Activated naive CD8-positive, alpha-beta T cell (primary cell): ENCODE data around the gene DNAH6.

Experiments used
- H3K27ac Mint-ChIP-seq: one replicate; pipeline ENCODE4 v1.8.0; 2021; ENCODE audit warnings: mixed read lengths
- H3K27me3 Mint-ChIP-seq: one replicate; pipeline ENCODE4 v1.8.0; 2021; ENCODE audit warnings: mixed read lengths
- H3K36me3 Mint-ChIP-seq: one replicate; pipeline ENCODE4 v1.8.0; 2021; ENCODE audit warnings: mixed read lengths
- H3K4me1 Mint-ChIP-seq: one replicate; pipeline ENCODE4 v1.8.0; 2021; ENCODE audit warnings: low read depth, mixed read lengths
- H3K4me3 Mint-ChIP-seq: one replicate; pipeline ENCODE4 v1.8.0; 2021; ENCODE audit warnings: mild to moderate bottlenecking, mixed read lengths
- H3K9me3 Mint-ChIP-seq: one replicate; pipeline ENCODE4 v1.8.0; 2021; ENCODE audit warnings: low read depth, mixed read lengths

DNAH6 gene

GRCh38 chr2:84674586-84674985 is 158.3 kb downstream of the DNAH6 start:
- no peaks in the 10 kb centered on the region for H3K9me3 Mint-ChIP-seq
- H3K27me3 Mint-ChIP-seq = no peaks in the 10 kb centered on the region
- H3K4me1 Mint-ChIP-seq = peaks cover 33% of the 10 kb centered on the region
- H3K4me3 Mint-ChIP-seq = no peak overlapping the region
- no peaks in the 10 kb centered on the region for H3K36me3 Mint-ChIP-seq
- H3K27ac Mint-ChIP-seq = no peak overlapping the region

- Mint-ChIP-seq H3K27me3 (no peaks in the 10 kb centered on the region), H3K9me3 (peaks cover under 1% of the 10 kb centered on the region), H3K4me1 (peaks cover 36% of the 10 kb centered on the region), H3K36me3 (no peaks in the 10 kb centered on the region), H3K27ac (no peak overlapping the region), H3K4me3 (no peak overlapping the region)
These were observed 160.0 kb downstream of the DNAH6 start for GRCh38 chr2:84676295-84676694.

GRCh38 chr2:84678214-84678613 is 161.9 kb downstream of the DNAH6 start:
- H3K4me1 Mint-ChIP-seq = peaks cover 42% of the 10 kb centered on the region
- peaks cover 8% of the 10 kb centered on the region for H3K9me3 Mint-ChIP-seq
- H3K27ac Mint-ChIP-seq = no peak overlapping the region
- no peaks in the 10 kb centered on the region for H3K27me3 Mint-ChIP-seq
- peaks cover 2% of the 10 kb centered on the region for H3K36me3 Mint-ChIP-seq
- H3K4me3 Mint-ChIP-seq = no peak overlapping the region

GRCh38 chr2:84686783-84687476 is 170.6 kb downstream of the DNAH6 start:
- Mint-ChIP-seq H3K27me3 (no peaks in the 10 kb centered on the region), H3K27ac (peak overlapping the region; percentile 81), H3K4me3 (peak overlapping the region; percentile 53), H3K9me3 (peaks cover 3% of the 10 kb centered on the region), H3K36me3 (peaks cover 5% of the 10 kb centered on the region), H3K4me1 (peaks cover 57% of the 10 kb centered on the region)

GRCh38 chr2:84687498-84688149 is 171.3 kb downstream of the DNAH6 start:
- Mint-ChIP-seq H3K27me3 (no peaks in the 10 kb centered on the region), H3K9me3 (no peaks in the 10 kb centered on the region), H3K36me3 (peaks cover 5% of the 10 kb centered on the region), H3K27ac (no peak overlapping the region), H3K4me3 (no peak overlapping the region), H3K4me1 (peaks cover 58% of the 10 kb centered on the region)

- H3K4me1 Mint-ChIP-seq = peaks cover 67% of the 10 kb centered on the region
- peaks cover 3% of the 10 kb centered on the region for H3K36me3 Mint-ChIP-seq
- no peaks in the 10 kb centered on the region for H3K27me3 Mint-ChIP-seq
- H3K27ac Mint-ChIP-seq = no peak overlapping the region
- H3K9me3 Mint-ChIP-seq = no peaks in the 10 kb centered on the region
- no peak overlapping the region for H3K4me3 Mint-ChIP-seq
These were observed 173.9 kb downstream of the DNAH6 start for GRCh38 chr2:84690225-84690624.

- Mint-ChIP-seq H3K27me3 (no peaks in the 10 kb centered on the region), H3K9me3 (peaks cover 7% of the 10 kb centered on the region), H3K27ac (peak overlapping the region; percentile 83), H3K4me3 (peak overlapping the region; percentile 60), H3K36me3 (peaks cover 5% of the 10 kb centered on the region), H3K4me1 (peaks cover 53% of the 10 kb centered on the region)
These were observed 177.9 kb downstream of the DNAH6 start for GRCh38 chr2:84694088-84694622.

GRCh38 chr2:84697895-84698294 is 181.6 kb downstream of the DNAH6 start:
- Mint-ChIP-seq H3K4me1 (peaks cover 30% of the 10 kb centered on the region), H3K4me3 (no peak overlapping the region), H3K36me3 (peaks cover 15% of the 10 kb centered on the region), H3K9me3 (peaks cover 30% of the 10 kb centered on the region), H3K27me3 (no peaks in the 10 kb centered on the region), H3K27ac (no peak overlapping the region)

- H3K27ac Mint-ChIP-seq = no peak overlapping the region
- no peaks in the 10 kb centered on the region for H3K27me3 Mint-ChIP-seq
- H3K9me3 Mint-ChIP-seq = peaks cover 34% of the 10 kb centered on the region
- peaks cover 20% of the 10 kb centered on the region for H3K36me3 Mint-ChIP-seq
- no peak overlapping the region for H3K4me3 Mint-ChIP-seq
- peaks cover 22% of the 10 kb centered on the region for H3K4me1 Mint-ChIP-seq
These were observed 183.7 kb downstream of the DNAH6 start for GRCh38 chr2:84700006-84700405.

- peaks cover 34% of the 10 kb centered on the region for H3K9me3 Mint-ChIP-seq
- H3K4me3 Mint-ChIP-seq = no peak overlapping the region
- H3K27ac Mint-ChIP-seq = no peak overlapping the region
- peaks cover 20% of the 10 kb centered on the region for H3K36me3 Mint-ChIP-seq
- peaks cover 25% of the 10 kb centered on the region for H3K4me1 Mint-ChIP-seq
- no peaks in the 10 kb centered on the region for H3K27me3 Mint-ChIP-seq
These were observed 185.6 kb downstream of the DNAH6 start for GRCh38 chr2:84701880-84702279.

GRCh38 chr2:84702941-84703340 is 186.6 kb downstream of the DNAH6 start:
- H3K27ac Mint-ChIP-seq = no peak overlapping the region
- H3K4me1 Mint-ChIP-seq = peaks cover 27% of the 10 kb centered on the region
- no peak overlapping the region for H3K4me3 Mint-ChIP-seq
- H3K36me3 Mint-ChIP-seq = peaks cover 17% of the 10 kb centered on the region
- H3K9me3 Mint-ChIP-seq = peaks cover 27% of the 10 kb centered on the region
- H3K27me3 Mint-ChIP-seq = no peaks in the 10 kb centered on the region

GRCh38 chr2:84703831-84704230 is 187.5 kb downstream of the DNAH6 start:
- Mint-ChIP-seq H3K9me3 (peaks cover 27% of the 10 kb centered on the region), H3K27ac (no peak overlapping the region), H3K27me3 (no peaks in the 10 kb centered on the region), H3K36me3 (peaks cover 17% of the 10 kb centered on the region), H3K4me3 (no peak overlapping the region), H3K4me1 (peaks cover 35% of the 10 kb centered on the region)

GRCh38 chr2:84704505-84705244 is 188.4 kb downstream of the DNAH6 start:
- Mint-ChIP-seq H3K9me3 (peaks cover 26% of the 10 kb centered on the region), H3K27me3 (no peaks in the 10 kb centered on the region), H3K36me3 (peaks cover 17% of the 10 kb centered on the region), H3K27ac (peak overlapping the region; percentile 19), H3K4me3 (no peak overlapping the region), H3K4me1 (peaks cover 36% of the 10 kb centered on the region)

GRCh38 chr2:84705858-84706257 is 189.6 kb downstream of the DNAH6 start:
- peaks cover 14% of the 10 kb centered on the region for H3K9me3 Mint-ChIP-seq
- H3K4me3 Mint-ChIP-seq = no peak overlapping the region
- H3K27ac Mint-ChIP-seq = peak overlapping the region; percentile 70
- H3K36me3 Mint-ChIP-seq = peaks cover 11% of the 10 kb centered on the region
- H3K4me1 Mint-ChIP-seq = peaks cover 39% of the 10 kb centered on the region
- H3K27me3 Mint-ChIP-seq = no peaks in the 10 kb centered on the region

- Mint-ChIP-seq H3K4me3 (no peak overlapping the region), H3K4me1 (peaks cover 39% of the 10 kb centered on the region), H3K9me3 (peaks cover 4% of the 10 kb centered on the region), H3K36me3 (peaks cover 7% of the 10 kb centered on the region), H3K27ac (peak overlapping the region; percentile 16), H3K27me3 (no peaks in the 10 kb centered on the region)
These were observed 192.1 kb downstream of the DNAH6 start for GRCh38 chr2:84708442-84708841.
